Peyer's patch (tissue), 4 donors: ENCODE data around the gene AHSP. TPM values are rescaled to one million over a fixed set of nuclear protein-coding genes. Genes with fewer than 3 reads are reported as not detected.

Source experiments
- DNase-seq, 3 donors: peaks; one replicate each; pipeline ENCODE4 v3.0.0-alpha.2; 2017 to 2019
- H3K27ac ChIP-seq, 4 donors: fragments of 200-600 bp; sonication (generic); one replicate each; pipeline ENCODE4 v1.5.1; 2016 to 2019
- H3K27me3 ChIP-seq, 2 donors: fragments of 200-600 bp; sonication (generic); one replicate each; pipeline ENCODE4 v1.5.1; 2019
- H3K36me3 ChIP-seq, 3 donors: fragments of 200-600 bp; sonication (generic); one replicate each; pipeline ENCODE4 v1.5.1; 2016 to 2019
- H3K4me1 ChIP-seq, 4 donors: fragments of 200-600 bp; sonication (generic); one replicate each; pipeline ENCODE4 v1.5.1; 2016 to 2019
- H3K4me3 ChIP-seq, 4 donors: fragments of 200-600 bp; sonication (generic); 1 replicate in 3 of 4; 2 replicates in 1 of 4; pipeline ENCODE4 v1.5.1; 2016 to 2019; ENCODE audit warnings: mild to moderate bottlenecking in 1 of 4
- H3K9me3 ChIP-seq, 4 donors: fragments of 200-600 bp; sonication (generic); one replicate each; pipeline ENCODE4 v1.5.1; 2016 to 2019; ENCODE audit warnings: mild to moderate bottlenecking in 1 of 4
- POLR2A ChIP-seq, 2 donors: fragments of 450-650 bp; IDR thresholded peaks; one replicate each; pipeline ENCODE4 v1.5.1; 2017; ENCODE audit warnings: antibody characterized with exemption in 2 of 2, mild to moderate bottlenecking in 2 of 2, moderate library complexity in 2 of 2
- total RNA-seq, 4 donors: library from RNA; depleted of rRNA; stranded (reverse); fragments of >200 nt; gene quantifications; one replicate each; pipeline ENCODE4 v1.1.0, GENCODE V29; 2016
- TF ChIP-seq, protein P1 (sequence below), 6 experiments: fragments of 450-650 bp in 4 of 6; fragments of 200-600 bp in 2 of 6; sonication (generic) in 1 of 6; IDR thresholded peaks; one replicate each; pipeline ENCODE4 v1.5.1; 2017 to 2019; ENCODE audit warnings: antibody characterized with exemption in 6 of 6, mild to moderate bottlenecking in 3 of 6, moderate library complexity in 1 of 6

AHSP gene
- total RNA-seq, 4 donors from 2014 or later = not detected

DNA sequence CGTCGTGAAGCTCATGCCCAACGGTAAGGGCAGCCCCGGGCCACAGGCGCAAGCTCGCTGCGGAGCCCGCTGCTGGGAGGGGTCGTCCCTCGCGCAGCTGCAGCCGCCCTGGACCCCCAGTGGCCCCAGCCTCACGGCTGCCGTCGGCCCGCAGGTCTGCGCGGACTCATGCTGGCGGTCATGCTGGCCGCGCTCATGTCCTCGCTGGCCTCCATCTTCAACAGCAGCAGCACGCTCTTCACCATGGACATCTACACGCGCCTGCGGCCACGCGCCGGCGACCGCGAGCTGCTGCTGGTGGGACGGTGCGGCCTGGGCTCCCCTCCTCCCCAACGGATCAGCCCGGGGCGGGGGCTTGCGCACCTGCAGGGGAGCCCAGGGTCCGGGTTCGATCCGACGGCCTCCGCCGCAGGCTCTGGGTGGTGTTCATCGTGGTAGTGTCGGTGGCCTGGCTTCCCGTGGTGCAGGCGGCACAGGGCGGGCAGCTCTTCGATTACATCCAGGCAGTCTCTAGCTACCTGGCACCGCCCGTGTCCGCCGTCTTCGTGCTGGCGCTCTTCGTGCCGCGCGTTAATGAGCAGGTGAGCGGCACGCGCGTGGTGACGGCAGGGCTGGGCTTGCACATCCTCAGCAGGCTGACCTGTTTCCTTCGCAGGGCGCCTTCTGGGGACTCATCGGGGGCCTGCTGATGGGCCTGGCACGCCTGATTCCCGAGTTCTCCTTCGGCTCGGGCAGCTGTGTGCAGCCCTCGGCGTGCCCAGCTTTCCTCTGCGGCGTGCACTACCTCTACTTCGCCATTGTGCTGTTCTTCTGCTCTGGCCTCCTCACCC is 39.0 kb upstream of the AHSP start:
- Histone ChIP-seq H3K36me3 (peaks cover 0 to 21% (median 0%) of the 10 kb centered on the region in 3 donors), H3K27me3 (no peaks in the 10 kb centered on the region), H3K4me3 (peak overlapping the region; percentile 50 to 67 (median 58)), H3K27ac (peak overlapping the region in 1 of 4 donors; percentile 70), H3K9me3 (peaks cover 0 to 4% (median 0%) of the 10 kb centered on the region in 4 donors), H3K4me1 (peaks cover 4 to 20% (median 7%) of the 10 kb centered on the region in 4 donors)
- TF ChIP-seq, protein P1, sequence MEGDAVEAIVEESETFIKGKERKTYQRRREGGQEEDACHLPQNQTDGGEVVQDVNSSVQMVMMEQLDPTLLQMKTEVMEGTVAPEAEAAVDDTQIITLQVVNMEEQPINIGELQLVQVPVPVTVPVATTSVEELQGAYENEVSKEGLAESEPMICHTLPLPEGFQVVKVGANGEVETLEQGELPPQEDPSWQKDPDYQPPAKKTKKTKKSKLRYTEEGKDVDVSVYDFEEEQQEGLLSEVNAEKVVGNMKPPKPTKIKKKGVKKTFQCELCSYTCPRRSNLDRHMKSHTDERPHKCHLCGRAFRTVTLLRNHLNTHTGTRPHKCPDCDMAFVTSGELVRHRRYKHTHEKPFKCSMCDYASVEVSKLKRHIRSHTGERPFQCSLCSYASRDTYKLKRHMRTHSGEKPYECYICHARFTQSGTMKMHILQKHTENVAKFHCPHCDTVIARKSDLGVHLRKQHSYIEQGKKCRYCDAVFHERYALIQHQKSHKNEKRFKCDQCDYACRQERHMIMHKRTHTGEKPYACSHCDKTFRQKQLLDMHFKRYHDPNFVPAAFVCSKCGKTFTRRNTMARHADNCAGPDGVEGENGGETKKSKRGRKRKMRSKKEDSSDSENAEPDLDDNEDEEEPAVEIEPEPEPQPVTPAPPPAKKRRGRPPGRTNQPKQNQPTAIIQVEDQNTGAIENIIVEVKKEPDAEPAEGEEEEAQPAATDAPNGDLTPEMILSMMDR (IDR thresholded peaks at IDR 0.05) = no peak
- no peak for TF ChIP-seq POLR2A (IDR thresholded peaks at IDR 0.05)
- no peak for DNase-seq

DNA sequence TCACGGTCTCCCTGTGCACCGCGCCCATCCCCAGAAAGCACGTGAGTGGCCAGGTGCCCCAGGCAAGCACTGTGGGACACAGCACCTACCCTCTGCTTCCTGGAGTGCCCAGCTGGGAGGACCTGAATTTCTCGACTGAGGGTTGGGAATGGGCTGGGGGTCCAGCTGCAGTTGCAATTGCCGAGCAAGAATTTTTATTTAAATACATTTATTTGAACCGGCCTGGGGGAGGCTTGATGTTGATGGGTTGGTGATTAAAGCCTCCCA is 38.5 kb upstream of the AHSP start:
- no peak overlapping the region for H3K27ac ChIP-seq
- H3K27me3 ChIP-seq = no peaks in the 10 kb centered on the region
- peaks cover 0 to 26% (median 0%) of the 10 kb centered on the region in 3 donors for H3K36me3 ChIP-seq
- DNase-seq = no peak
- peaks cover 0 to 4% (median 0%) of the 10 kb centered on the region in 4 donors for H3K9me3 ChIP-seq
- no peak for TF ChIP-seq POLR2A (IDR thresholded peaks at IDR 0.05)
- TF ChIP-seq, protein P1 (IDR thresholded peaks at IDR 0.05) = no peak
- peaks cover 4 to 20% (median 7%) of the 10 kb centered on the region in 4 donors for H3K4me1 ChIP-seq
- no peak overlapping the region for H3K4me3 ChIP-seq

DNA sequence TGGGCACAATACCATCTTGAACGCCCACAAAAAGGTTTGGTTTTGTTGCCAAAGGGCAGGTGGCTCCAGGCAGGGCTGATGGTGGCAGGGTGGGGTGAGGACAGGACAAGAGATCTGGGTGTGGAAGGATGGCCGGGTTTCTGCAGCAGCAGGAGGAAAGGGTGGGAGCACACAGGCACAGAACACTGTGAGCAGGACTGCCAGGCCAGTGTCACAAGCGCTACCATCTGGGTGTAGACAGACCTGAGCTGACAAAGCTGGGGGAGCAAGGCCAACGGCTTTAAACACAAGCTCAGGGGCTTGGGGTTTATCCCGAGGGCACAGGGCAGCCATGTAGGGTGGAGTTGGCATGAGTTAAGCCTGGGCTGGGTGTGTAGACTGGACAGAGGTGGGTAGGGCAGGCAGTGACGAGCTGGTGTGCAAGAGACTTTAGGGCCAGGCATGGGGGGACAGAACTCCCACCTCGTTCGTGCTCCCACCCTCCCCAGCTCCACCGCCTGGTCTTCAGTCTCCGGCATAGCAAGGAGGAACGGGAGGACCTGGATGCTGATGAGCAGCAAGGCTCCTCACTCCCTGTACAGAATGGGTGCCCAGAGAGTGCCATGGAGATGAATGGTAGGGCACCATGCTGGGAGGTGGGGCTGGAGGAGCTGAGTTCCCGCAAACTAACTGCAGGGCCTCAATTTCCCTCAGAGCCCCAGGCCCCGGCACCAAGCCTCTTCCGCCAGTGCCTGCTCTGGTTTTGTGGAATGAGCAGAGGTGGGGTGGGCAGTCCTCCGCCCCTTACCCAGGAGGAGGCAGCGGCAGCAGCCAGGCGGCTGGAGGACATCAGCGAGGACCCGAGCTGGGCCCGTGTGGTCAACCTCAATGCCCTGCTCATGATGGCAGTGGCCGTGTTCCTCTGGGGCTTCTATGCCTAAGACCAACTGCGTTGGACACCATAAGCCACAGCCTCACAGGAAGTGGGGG is 37.8 kb upstream of the AHSP start:
- no peak for DNase-seq
- Histone ChIP-seq H3K4me3 (no peak overlapping the region), H3K9me3 (peaks cover 0 to 4% (median 0%) of the 10 kb centered on the region in 4 donors), H3K27ac (no peak overlapping the region), H3K4me1 (peaks cover 4 to 20% (median 7%) of the 10 kb centered on the region in 4 donors), H3K27me3 (no peaks in the 10 kb centered on the region), H3K36me3 (peaks cover 0 to 32% (median 0%) of the 10 kb centered on the region in 3 donors)
- no peak for TF ChIP-seq POLR2A (IDR thresholded peaks at IDR 0.05)
- TF ChIP-seq, protein P1 (IDR thresholded peaks at IDR 0.05) = no peak

DNA sequence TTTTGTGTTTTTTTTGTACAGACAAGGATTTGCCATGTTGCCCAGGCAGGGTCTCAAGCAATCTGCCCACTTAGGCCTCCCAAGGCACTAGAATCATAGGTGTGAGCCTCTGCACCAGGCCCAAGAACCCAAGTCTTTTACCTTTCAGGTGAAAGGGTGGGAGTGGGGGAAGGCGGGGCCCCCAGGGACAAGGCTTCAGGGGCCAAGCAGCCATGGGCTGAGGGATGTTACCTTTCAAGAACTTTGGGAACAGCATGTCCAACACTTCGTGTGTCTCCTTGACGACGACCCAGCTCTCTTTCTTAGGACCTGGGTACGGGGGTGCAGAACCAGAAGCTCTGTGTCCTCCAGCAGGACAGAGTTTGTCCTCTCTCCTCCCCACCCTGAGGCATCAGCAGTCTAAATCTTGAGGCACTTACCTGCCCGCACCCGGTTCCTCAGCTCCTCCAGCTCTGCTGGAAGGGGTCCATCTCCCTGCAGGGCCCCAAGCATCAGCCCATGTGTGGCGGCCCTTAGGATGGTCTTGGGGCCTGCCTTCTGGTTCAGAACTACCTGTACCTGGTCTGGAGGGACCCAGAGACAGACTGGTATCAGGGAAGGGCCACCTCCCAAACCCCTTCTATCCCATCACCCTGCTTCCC is 35.8 kb upstream of the AHSP start:
- Histone ChIP-seq H3K27me3 (no peaks in the 10 kb centered on the region), H3K36me3 (peaks cover 0 to 52% (median 0%) of the 10 kb centered on the region in 3 donors), H3K4me3 (no peak overlapping the region), H3K27ac (no peak overlapping the region), H3K9me3 (peaks cover 0 to 4% (median 0%) of the 10 kb centered on the region in 4 donors), H3K4me1 (peaks cover 4 to 18% (median 6%) of the 10 kb centered on the region in 4 donors)
- TF ChIP-seq POLR2A (IDR thresholded peaks at IDR 0.05) = no peak
- TF ChIP-seq, protein P1 (IDR thresholded peaks at IDR 0.05) = no peak
- no peak for DNase-seq

DNA sequence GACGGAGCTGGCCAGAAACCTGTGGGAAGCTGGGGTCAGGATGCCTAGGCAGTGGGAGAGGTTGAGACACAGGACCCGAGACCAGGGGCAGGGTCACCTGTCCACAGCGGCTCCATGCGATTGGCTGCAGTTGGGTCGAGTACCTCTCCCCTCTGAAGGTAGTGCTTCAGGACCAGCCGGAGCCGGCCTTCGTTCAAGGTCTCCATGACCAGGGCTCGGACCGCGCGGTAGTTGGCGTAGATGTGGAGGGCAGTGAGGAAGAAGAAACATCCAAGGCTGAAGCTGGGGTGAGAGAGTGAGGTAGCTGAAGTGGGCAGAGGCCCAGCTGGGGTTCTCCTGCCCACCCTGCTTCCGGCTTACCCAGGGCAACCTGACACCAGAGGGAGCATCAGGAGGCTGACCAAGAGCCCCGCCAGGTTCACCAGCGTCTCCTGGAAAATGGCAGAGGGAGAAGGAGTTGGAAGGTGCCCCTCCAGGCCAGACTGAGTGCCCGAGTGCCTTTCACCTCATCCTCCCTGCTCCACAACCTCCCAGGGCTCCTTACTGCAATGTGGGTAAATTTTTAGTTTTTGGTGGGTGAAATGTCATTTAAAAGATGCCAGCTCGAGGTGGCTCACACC is 34.1 kb upstream of the AHSP start:
- H3K9me3 ChIP-seq = no peaks in the 10 kb centered on the region
- no peak overlapping the region for H3K4me3 ChIP-seq
- no peak overlapping the region for H3K27ac ChIP-seq
- TF ChIP-seq POLR2A (IDR thresholded peaks at IDR 0.05) = no peak
- TF ChIP-seq, protein P1 (IDR thresholded peaks at IDR 0.05) = no peak
- H3K36me3 ChIP-seq = peaks cover 0 to 69% (median 0%) of the 10 kb centered on the region in 3 donors
- H3K4me1 ChIP-seq = peaks cover 0 to 2% (median 0%) of the 10 kb centered on the region in 4 donors
- H3K27me3 ChIP-seq = no peaks in the 10 kb centered on the region
- no peak for DNase-seq
